ENCODE results near the gene ZNF143.

DNA sequence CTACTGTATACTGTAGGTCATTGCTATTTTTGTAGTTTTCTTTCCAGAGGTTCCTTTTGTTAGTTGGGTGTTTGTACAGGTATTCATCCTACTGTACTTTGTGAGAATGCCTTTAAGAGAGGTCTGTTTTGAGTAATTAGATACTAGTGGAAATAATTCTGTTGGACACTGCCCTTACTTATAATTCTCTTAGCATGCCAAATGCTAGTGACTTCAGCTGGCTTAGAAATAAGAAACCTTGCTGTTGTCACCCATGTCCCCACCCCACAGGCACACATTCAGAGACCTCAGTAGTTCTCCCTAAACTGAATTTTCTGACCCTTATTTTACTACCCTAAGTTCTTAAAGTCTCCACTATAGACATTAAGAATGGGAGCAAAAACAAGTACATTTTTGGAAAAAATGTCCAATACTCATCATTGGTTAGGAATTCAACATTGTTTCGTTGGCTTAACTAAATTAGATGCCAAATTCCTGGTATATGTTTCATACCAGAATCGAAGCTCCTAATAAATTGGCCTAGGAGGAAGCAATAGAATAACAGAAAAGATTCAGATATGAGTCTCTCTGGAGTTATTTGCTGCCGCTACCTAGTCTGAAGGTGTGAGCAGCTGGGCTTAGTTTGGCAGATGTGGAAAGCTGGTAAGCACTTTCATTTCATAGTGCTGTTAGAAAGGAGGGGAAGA, 28.4 kb downstream of the ZNF143 start:
- TF ChIP-seq, protein P1, sequence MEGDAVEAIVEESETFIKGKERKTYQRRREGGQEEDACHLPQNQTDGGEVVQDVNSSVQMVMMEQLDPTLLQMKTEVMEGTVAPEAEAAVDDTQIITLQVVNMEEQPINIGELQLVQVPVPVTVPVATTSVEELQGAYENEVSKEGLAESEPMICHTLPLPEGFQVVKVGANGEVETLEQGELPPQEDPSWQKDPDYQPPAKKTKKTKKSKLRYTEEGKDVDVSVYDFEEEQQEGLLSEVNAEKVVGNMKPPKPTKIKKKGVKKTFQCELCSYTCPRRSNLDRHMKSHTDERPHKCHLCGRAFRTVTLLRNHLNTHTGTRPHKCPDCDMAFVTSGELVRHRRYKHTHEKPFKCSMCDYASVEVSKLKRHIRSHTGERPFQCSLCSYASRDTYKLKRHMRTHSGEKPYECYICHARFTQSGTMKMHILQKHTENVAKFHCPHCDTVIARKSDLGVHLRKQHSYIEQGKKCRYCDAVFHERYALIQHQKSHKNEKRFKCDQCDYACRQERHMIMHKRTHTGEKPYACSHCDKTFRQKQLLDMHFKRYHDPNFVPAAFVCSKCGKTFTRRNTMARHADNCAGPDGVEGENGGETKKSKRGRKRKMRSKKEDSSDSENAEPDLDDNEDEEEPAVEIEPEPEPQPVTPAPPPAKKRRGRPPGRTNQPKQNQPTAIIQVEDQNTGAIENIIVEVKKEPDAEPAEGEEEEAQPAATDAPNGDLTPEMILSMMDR (IDR thresholded peaks at IDR 0.05; ENCODE audit: low read depth, low read length, poor library complexity, severe bottlenecking) = no peak
- no peak for TF ChIP-seq EZH2phosphoT487 (IDR thresholded peaks at IDR 0.05; ENCODE audit: borderline replicate concordance, low read length)

Data from DOHH2 (cell line).